Measurements from ENCODE around the gene SLC29A2. TPM values are rescaled to one million over a fixed set of nuclear protein-coding genes. Genes with fewer than 3 reads are reported as not detected.

SLC29A2 gene
- total and polyA plus RNA-seq, 2 donors from 2014 or later = 10.4 to 17.5 TPM

- H3K36me3 ChIP-seq (ENCODE audit: control insufficient read depth in 2 of 3, insufficient read depth in 3 of 3, low read length in 3 of 3) = peaks cover 0 to 4% (median 0%) of the 10 kb centered on the region in 3 donors
- intact Hi-C loops (cut with DNase I) = loop anchor here (5.0 kb wide), 1 partner anchor 190 kb away; no protein-coding TSS in a partner anchor
- DNase-seq = no peak
- no peak overlapping the region for H3K4me3 ChIP-seq (ENCODE audit: low read length in 3 of 3)
- H3K27me3 ChIP-seq (ENCODE audit: control insufficient read depth, insufficient read depth, low read length) = no peaks in the 10 kb centered on the region
- no peak for FAIRE-seq
- H3K4me1 ChIP-seq (ENCODE audit: control insufficient read depth in 2 of 3, insufficient read depth in 2 of 3, low read depth in 1 of 3, low read length in 3 of 3) = peaks cover 0 to 6% (median 0%) of the 10 kb centered on the region in 3 donors
- H3K9me3 ChIP-seq (ENCODE audit: control insufficient read depth in 2 of 3, insufficient read depth in 1 of 3, low read length in 3 of 3) = no peaks in the 10 kb centered on the region
- TF ChIP-seq CTCF (IDR thresholded peaks at IDR 0.05; ENCODE audit: borderline replicate concordance, extremely low read depth, insufficient read depth) = no peak
- H3K27ac ChIP-seq (ENCODE audit: low read depth in 2 of 2, low read length in 2 of 2) = no peak overlapping the region
- H3K9ac ChIP-seq (ENCODE audit: low read length in 3 of 3) = no peak overlapping the region
These were observed 4.6 kb downstream of the SLC29A2 start for GRCh38 chr11:66366844-66367477.

GRCh38 chr11:66365711-66366619, 5.6 kb downstream of the SLC29A2 start:
- no peak overlapping the region for H3K9ac ChIP-seq (ENCODE audit: low read length in 3 of 3)
- H3K4me1 ChIP-seq (ENCODE audit: control insufficient read depth in 2 of 3, insufficient read depth in 2 of 3, low read depth in 1 of 3, low read length in 3 of 3) = peaks cover 0 to 6% (median 0%) of the 10 kb centered on the region in 3 donors
- no peaks in the 10 kb centered on the region for H3K27me3 ChIP-seq (ENCODE audit: control insufficient read depth, insufficient read depth, low read length)
- TF ChIP-seq CTCF (IDR thresholded peaks at IDR 0.05; ENCODE audit: borderline replicate concordance, extremely low read depth, insufficient read depth) = no peak
- H3K9me3 ChIP-seq (ENCODE audit: control insufficient read depth in 2 of 3, insufficient read depth in 1 of 3, low read length in 3 of 3) = no peaks in the 10 kb centered on the region
- intact Hi-C loops (cut with DNase I) = loop anchor here (5.0 kb wide), 1 partner anchor 189 kb away; no protein-coding TSS in a partner anchor
- peaks cover 0 to 4% (median 0%) of the 10 kb centered on the region in 3 donors for H3K36me3 ChIP-seq (ENCODE audit: control insufficient read depth in 2 of 3, insufficient read depth in 3 of 3, low read length in 3 of 3)
- DNase-seq = no peak
- no peak overlapping the region for H3K4me3 ChIP-seq (ENCODE audit: low read length in 3 of 3)
- FAIRE-seq = no peak
- H3K27ac ChIP-seq (ENCODE audit: low read depth in 2 of 2, low read length in 2 of 2) = no peak overlapping the region

- no peaks in the 10 kb centered on the region for H3K27me3 ChIP-seq (ENCODE audit: control insufficient read depth, insufficient read depth, low read length)
- no peak overlapping the region for H3K4me3 ChIP-seq (ENCODE audit: low read length in 3 of 3)
- no peak overlapping the region for H3K27ac ChIP-seq (ENCODE audit: low read depth in 2 of 2, low read length in 2 of 2)
- no peak for FAIRE-seq
- peaks cover 0 to 4% (median 0%) of the 10 kb centered on the region in 3 donors for H3K4me1 ChIP-seq (ENCODE audit: control insufficient read depth in 2 of 3, insufficient read depth in 2 of 3, low read depth in 1 of 3, low read length in 3 of 3)
- DNase-seq = no peak
- intact Hi-C loops (cut with DNase I) = loop anchor here (5.0 kb wide), 1 partner anchor 188 kb away; no protein-coding TSS in a partner anchor
- no peak for TF ChIP-seq CTCF (IDR thresholded peaks at IDR 0.05; ENCODE audit: borderline replicate concordance, extremely low read depth, insufficient read depth)
- no peak overlapping the region for H3K9ac ChIP-seq (ENCODE audit: low read length in 3 of 3)
- peaks cover 0 to 4% (median 0%) of the 10 kb centered on the region in 3 donors for H3K36me3 ChIP-seq (ENCODE audit: control insufficient read depth in 2 of 3, insufficient read depth in 3 of 3, low read length in 3 of 3)
- no peaks in the 10 kb centered on the region for H3K9me3 ChIP-seq (ENCODE audit: control insufficient read depth in 2 of 3, insufficient read depth in 1 of 3, low read length in 3 of 3)
These were observed 6.4 kb downstream of the SLC29A2 start for GRCh38 chr11:66365166-66365565.

All from kidney (tissue), 14 donors.